HepG2 (cell line): ENCODE data around the gene LCK. TPM values are rescaled to one million over a fixed set of nuclear protein-coding genes. Genes with fewer than 3 reads are reported as not detected.

Experiments used
- FOXP1 ChIP-seq, 2 experiments: fragments of 450-650 bp in 1 of 2; IDR thresholded peaks; 2 replicates each; pipeline ENCODE4 v1.6.1; 2017 to 2018; ENCODE audit warnings: antibody characterized with exemption in 1 of 2
- JUN ChIP-seq: sonication (generic); formaldehyde crosslinking; IDR thresholded peaks from 2 replicates; pipeline ENCODE4 v1.4.0; 2020; ENCODE audit warnings: mild to moderate bottlenecking, missing genetic modification reagents
- MAFF ChIP-seq: IDR thresholded peaks from 2 replicates; pipeline ENCODE4 v1.6.1; 2011; ENCODE audit warnings: low read depth, low read length, improper control_type of control experiment
- MYNN ChIP-seq: sonication (generic); formaldehyde crosslinking; IDR thresholded peaks from 2 replicates; pipeline ENCODE4 v1.4.0; 2020; ENCODE audit warnings: mild to moderate bottlenecking, low read depth, missing genetic modification reagents
- RCOR2 ChIP-seq: IDR thresholded peaks from 2 replicates; pipeline ENCODE4 v1.6.1; 2016; ENCODE audit warnings: missing biosample characterization, missing genetic modification reagents
- SALL2 ChIP-seq: sonication (generic); formaldehyde crosslinking; IDR thresholded peaks from 2 replicates; pipeline ENCODE4 v1.8.1; 2023; ENCODE audit warnings: mild to moderate bottlenecking, missing genetic modification reagents, inconsistent platforms
- SMAD9 ChIP-seq: sonication (generic); formaldehyde crosslinking; IDR thresholded peaks from 2 replicates; pipeline ENCODE4 v1.5.1; 2020; ENCODE audit warnings: mild to moderate bottlenecking, missing genetic modification reagents
- SMYD3 ChIP-seq: sonication (generic); formaldehyde crosslinking; IDR thresholded peaks from 2 replicates; pipeline ENCODE4 v1.8.1; 2023; ENCODE audit warnings: mild to moderate bottlenecking, missing genetic modification reagents
- XBP1 ChIP-seq: sonication (generic); formaldehyde crosslinking; IDR thresholded peaks from 2 replicates; pipeline ENCODE4 v1.5.0; 2020; ENCODE audit warnings: missing genetic modification reagents
- ZFYVE20 ChIP-seq: sonication (generic); formaldehyde crosslinking; IDR thresholded peaks from 2 replicates; pipeline ENCODE4 v1.8.0; 2023; ENCODE audit warnings: low read depth, mild to moderate bottlenecking, moderate library complexity, missing genetic modification reagents, borderline replicate concordance
- ZNF232 ChIP-seq: sonication (generic); formaldehyde crosslinking; IDR thresholded peaks from 2 replicates; pipeline ENCODE4 v1.4.0; 2020; ENCODE audit warnings: missing genetic modification reagents, borderline replicate concordance
- ZNF251 ChIP-seq: sonication (generic); formaldehyde crosslinking; IDR thresholded peaks from 2 replicates; pipeline ENCODE4 v1.9.0; 2021; ENCODE audit warnings: mild to moderate bottlenecking, missing genetic modification reagents
- polyA plus RNA-seq, 8 experiments: library from polyadenylated mRNA; depleted of rRNA in 3 of 8; stranded (reverse) in 7 of 8; unstranded in 1 of 8; fragments of >200 nt; fragmentation: Illumina TruSeq in 4 of 8; extraction: Trizol in 4 of 8; gene quantifications; 2 replicates each; pipeline versions ENCODE4 v1.2.1 to v1.2.3, GENCODE V29; 2011 to 2016; ENCODE audit warnings: low read depth in 4 of 8, missing spikeins in 1 of 8, mixed read lengths in 1 of 8; ENCODE audit not compliant: insufficient read depth in 1 of 8
- total RNA-seq, 5 experiments: library from RNA; depleted of rRNA; stranded (reverse); fragments of >200 nt; fragmentation: Illumina TruSeq; extraction: Trizol; gene quantifications; 2 replicates each; pipeline ENCODE4 v1.2.3, GENCODE V29; 2016; ENCODE audit warnings: low read depth in 1 of 5
- TF ChIP-seq, protein P1 (sequence below): sonication (generic); formaldehyde crosslinking; IDR thresholded peaks from 2 replicates; pipeline ENCODE4 v1.5.0; 2020; ENCODE audit warnings: missing genetic modification reagents, mild to moderate bottlenecking, borderline replicate concordance
- TF ChIP-seq, protein P2 (sequence below): sonication (generic); formaldehyde crosslinking; IDR thresholded peaks from 2 replicates; pipeline ENCODE4 v1.8.1; 2023; ENCODE audit warnings: missing genetic modification reagents, inconsistent platforms, borderline replicate concordance
- TF ChIP-seq, protein P3 (sequence below), 2 experiments: sonication (generic) in 1 of 2; formaldehyde crosslinking in 1 of 2; IDR thresholded peaks; 2 replicates each; pipeline versions ENCODE4 v1.5.1 to v1.6.1; 2011 to 2020; ENCODE audit warnings: borderline replicate concordance in 1 of 2, low read depth in 1 of 2, low read length in 1 of 2, mild to moderate bottlenecking in 1 of 2, missing genetic modification reagents in 1 of 2, moderate library complexity in 1 of 2
- TF ChIP-seq, protein P4 (sequence below): IDR thresholded peaks from 2 replicates; pipeline ENCODE4 v1.4.0; 2020; ENCODE audit warnings: mild to moderate bottlenecking, missing genetic modification reagents
- TF ChIP-seq, protein P5 (sequence below): sonication (generic); formaldehyde crosslinking; IDR thresholded peaks from 2 replicates; pipeline ENCODE4 v1.8.0; 2023; ENCODE audit warnings: mild to moderate bottlenecking, missing genetic modification reagents
- TF ChIP-seq, protein P6 (sequence below): sonication (generic); formaldehyde crosslinking; IDR thresholded peaks from 2 replicates; pipeline ENCODE4 v1.4.0; 2020; ENCODE audit warnings: missing genetic modification reagents, low read depth, mild to moderate bottlenecking, borderline replicate concordance

Gene LCK
- total and polyA plus RNA-seq, 2 of the 13 experiments (the other 11 are each of a cell fraction or from before 2014, with no cell fraction given): 0.93 to 1.8 TPM

DNA sequence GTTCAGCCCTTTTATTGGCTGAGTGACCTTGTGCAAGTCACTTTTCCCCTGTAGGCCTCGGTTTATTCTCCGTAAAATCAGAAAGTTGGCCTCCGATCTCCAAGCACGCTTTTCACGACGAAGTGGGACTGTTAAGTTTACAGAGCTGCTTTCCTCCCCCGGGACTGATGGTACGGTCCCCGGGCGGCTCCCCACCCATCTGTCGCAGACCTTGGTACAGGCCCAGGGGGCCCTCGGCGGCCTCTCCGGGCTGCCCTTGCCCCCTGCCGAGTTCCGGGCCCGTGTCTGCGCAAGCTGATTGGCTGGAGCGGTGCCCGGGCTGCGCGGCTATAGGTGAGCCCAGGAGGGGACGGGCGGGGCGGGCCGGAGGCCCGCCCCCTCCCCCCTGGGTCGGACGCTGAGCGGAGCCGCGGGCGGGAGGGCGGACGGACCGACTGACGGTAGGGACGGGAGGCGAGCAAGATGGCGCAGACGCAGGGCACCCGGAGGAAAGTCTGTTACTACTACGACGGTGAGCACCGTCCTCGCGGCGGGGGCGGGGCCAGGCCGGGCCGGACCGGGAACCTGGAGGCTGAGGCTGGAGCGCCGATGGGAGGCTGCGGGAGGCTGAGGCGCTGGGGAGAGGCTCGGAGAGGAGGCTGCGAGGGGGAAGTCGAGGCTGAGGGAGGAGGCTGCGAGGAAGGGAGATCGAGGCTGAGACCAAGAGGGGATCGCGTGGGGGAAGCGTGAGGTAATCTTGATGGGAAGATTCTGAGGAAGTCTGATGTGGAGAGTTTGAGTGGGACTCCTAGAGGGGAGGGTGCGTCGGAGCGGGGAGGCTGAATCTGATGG, 40.9 kb downstream of the LCK start, which contains the start of gene HDAC1 (continued):
- no peak for TF ChIP-seq MAFF
- TF ChIP-seq, protein P1, sequence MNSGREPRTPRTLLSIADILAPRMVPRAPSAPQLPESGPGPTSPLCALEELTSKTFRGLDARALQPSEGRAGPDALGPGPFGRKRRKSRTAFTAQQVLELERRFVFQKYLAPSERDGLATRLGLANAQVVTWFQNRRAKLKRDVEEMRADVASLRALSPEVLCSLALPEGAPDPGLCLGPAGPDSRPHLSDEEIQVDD (CRISPR knock-in tag): no peak
- no peak for TF ChIP-seq ZNF251 (CRISPR knock-in tag)
- no peak for TF ChIP-seq XBP1 (CRISPR knock-in tag)
- peak; percentile 47; the same call in 1 of the 2 replicates for TF ChIP-seq RCOR2
- TF ChIP-seq, protein P2, sequence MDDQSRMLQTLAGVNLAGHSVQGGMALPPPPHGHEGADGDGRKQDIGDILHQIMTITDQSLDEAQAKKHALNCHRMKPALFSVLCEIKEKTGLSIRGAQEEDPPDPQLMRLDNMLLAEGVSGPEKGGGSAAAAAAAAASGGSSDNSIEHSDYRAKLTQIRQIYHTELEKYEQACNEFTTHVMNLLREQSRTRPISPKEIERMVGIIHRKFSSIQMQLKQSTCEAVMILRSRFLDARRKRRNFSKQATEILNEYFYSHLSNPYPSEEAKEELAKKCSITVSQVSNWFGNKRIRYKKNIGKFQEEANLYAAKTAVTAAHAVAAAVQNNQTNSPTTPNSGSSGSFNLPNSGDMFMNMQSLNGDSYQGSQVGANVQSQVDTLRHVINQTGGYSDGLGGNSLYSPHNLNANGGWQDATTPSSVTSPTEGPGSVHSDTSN (CRISPR knock-in tag): no peak
- no peak for TF ChIP-seq FOXP1 (IDR thresholded peaks at IDR 0.05)
- TF ChIP-seq FOXP1 (CRISPR knock-in tag; IDR thresholded peaks at IDR 0.05): no peak
- no peak for TF ChIP-seq JUN
- TF ChIP-seq, protein P3, sequence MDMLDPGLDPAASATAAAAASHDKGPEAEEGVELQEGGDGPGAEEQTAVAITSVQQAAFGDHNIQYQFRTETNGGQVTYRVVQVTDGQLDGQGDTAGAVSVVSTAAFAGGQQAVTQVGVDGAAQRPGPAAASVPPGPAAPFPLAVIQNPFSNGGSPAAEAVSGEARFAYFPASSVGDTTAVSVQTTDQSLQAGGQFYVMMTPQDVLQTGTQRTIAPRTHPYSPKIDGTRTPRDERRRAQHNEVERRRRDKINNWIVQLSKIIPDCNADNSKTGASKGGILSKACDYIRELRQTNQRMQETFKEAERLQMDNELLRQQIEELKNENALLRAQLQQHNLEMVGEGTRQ (IDR thresholded peaks at IDR 0.05; ENCODE audit: low read depth, low read length): no peak
- TF ChIP-seq, protein P3 (CRISPR knock-in tag; IDR thresholded peaks at IDR 0.05; ENCODE audit: borderline replicate concordance): no peak
- no peak for TF ChIP-seq MYNN (CRISPR knock-in tag)
- no peak for TF ChIP-seq ZFYVE20 (CRISPR knock-in tag)
- no peak for TF ChIP-seq SMYD3
- TF ChIP-seq, protein P4, sequence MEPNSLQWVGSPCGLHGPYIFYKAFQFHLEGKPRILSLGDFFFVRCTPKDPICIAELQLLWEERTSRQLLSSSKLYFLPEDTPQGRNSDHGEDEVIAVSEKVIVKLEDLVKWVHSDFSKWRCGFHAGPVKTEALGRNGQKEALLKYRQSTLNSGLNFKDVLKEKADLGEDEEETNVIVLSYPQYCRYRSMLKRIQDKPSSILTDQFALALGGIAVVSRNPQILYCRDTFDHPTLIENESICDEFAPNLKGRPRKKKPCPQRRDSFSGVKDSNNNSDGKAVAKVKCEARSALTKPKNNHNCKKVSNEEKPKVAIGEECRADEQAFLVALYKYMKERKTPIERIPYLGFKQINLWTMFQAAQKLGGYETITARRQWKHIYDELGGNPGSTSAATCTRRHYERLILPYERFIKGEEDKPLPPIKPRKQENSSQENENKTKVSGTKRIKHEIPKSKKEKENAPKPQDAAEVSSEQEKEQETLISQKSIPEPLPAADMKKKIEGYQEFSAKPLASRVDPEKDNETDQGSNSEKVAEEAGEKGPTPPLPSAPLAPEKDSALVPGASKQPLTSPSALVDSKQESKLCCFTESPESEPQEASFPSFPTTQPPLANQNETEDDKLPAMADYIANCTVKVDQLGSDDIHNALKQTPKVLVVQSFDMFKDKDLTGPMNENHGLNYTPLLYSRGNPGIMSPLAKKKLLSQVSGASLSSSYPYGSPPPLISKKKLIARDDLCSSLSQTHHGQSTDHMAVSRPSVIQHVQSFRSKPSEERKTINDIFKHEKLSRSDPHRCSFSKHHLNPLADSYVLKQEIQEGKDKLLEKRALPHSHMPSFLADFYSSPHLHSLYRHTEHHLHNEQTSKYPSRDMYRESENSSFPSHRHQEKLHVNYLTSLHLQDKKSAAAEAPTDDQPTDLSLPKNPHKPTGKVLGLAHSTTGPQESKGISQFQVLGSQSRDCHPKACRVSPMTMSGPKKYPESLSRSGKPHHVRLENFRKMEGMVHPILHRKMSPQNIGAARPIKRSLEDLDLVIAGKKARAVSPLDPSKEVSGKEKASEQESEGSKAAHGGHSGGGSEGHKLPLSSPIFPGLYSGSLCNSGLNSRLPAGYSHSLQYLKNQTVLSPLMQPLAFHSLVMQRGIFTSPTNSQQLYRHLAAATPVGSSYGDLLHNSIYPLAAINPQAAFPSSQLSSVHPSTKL (CRISPR knock-in tag): peak; percentile 30; the same call in 1 of the 2 replicates
- peak; percentile 40; the same call in 1 of the 2 replicates for TF ChIP-seq ZNF232 (CRISPR knock-in tag)
- TF ChIP-seq, protein P5, sequence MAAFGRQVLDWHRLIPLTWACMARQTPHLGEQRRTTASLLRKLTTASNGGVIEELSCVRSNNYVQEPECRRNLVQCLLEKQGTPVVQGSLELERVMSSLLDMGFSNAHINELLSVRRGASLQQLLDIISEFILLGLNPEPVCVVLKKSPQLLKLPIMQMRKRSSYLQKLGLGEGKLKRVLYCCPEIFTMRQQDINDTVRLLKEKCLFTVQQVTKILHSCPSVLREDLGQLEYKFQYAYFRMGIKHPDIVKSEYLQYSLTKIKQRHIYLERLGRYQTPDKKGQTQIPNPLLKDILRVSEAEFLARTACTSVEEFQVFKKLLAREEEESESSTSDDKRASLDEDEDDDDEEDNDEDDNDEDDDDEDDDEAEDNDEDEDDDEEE (CRISPR knock-in tag): no peak; the same call in 1 of the 2 replicates
- TF ChIP-seq SMAD9 (CRISPR knock-in tag): no peak
- TF ChIP-seq, protein P6, sequence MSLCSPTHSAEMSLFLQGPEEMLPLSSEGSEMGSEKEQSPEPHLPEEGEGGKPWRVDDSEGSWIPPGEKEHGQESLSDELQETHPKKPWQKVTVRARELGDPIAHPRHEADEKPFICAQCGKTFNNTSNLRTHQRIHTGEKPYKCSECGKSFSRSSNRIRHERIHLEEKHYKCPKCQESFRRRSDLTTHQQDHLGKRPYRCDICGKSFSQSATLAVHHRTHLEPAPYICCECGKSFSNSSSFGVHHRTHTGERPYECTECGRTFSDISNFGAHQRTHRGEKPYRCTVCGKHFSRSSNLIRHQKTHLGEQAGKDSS: no peak
- peak; percentile 68; the same call in 1 of the 2 replicates for TF ChIP-seq SALL2 (CRISPR knock-in tag)
